SH-SY5Y (cell line): ENCODE measurements around the gene NR1H2.

Source experiments
- GATA2 ChIP-seq: IDR thresholded peaks from 2 replicates; pipeline ENCODE4 v1.6.1; 2011; ENCODE audit warnings: mild to moderate bottlenecking, low read depth, low read length
- GATA3 ChIP-seq: IDR thresholded peaks from 2 replicates; pipeline ENCODE4 v1.6.1; 2011; ENCODE audit warnings: low read depth, mild to moderate bottlenecking, low read length, moderate library complexity

DNA sequence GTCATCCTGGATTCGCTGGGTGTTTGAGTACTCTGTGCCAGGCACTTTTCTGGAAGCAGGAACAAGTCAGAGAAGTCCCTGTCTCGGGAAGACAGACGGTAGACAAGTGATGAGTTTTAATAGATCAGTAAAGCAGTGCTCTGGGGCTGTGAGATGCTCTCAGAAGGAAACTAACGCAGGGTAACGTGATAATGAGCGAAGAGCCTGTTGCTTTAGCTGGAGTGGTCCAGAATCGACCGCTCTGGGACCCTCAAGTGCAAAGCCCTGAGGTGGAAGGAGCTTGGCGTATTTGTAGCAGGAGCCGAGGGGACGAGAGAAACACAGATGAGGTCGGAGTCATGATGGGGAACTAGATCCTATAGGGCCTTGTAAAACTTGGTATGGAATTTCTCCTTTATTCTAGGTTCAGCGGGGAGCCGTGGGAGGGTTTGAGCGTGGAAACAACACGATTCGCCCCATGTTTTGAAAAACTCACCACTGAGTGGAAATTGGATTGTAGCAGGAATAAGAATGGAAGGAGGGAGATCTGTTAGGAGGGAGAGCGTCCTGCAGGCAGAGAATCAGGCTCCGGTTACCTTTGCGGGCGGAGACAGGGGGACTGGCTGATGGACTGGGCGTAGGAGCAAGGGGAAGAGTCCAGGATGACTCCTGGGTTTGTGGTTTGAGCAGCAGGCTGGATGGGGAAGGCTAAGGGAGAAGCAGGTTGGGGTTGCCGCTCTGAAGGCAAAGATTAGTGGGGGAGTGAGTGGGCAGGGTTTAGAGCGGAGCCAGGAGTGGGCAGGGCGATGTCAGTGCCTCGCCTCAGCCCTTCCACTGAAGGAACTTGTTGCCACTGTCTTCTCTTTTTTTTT, 8.7 kb downstream of the NR1H2 start:
- no peak for TF ChIP-seq GATA2
- TF ChIP-seq GATA3 = no peak
